Astrocyte of the spinal cord (primary cell): ENCODE results near the gene TOP3A.
A peak's percentile ranks its signal among the peaks of the same experiment; 100 is the strongest.

Experiments used
- DNase-seq: peaks from one replicate; pipeline ENCODE4 v3.0.0; 2011; ENCODE audit warnings: low read depth, low spot score
- H3K4me3 ChIP-seq: 2 replicates; pipeline ENCODE4 v1.5.1; 2011; ENCODE audit warnings: low read depth, mild to moderate bottlenecking, low read length, moderate library complexity
- in situ Hi-C: cut with HindIII; loops from 2 replicates; pipeline ENCODE4 v1.10.0; 2017; ENCODE audit warnings: low sequenced_read_pairs
- TF ChIP-seq, protein P1 (sequence below): IDR thresholded peaks from 2 replicates; pipeline ENCODE4 v1.5.1; 2012; ENCODE audit warnings: low read depth, mild to moderate bottlenecking, low read length, inconsistent platforms

Gene TOP3A

DNA sequence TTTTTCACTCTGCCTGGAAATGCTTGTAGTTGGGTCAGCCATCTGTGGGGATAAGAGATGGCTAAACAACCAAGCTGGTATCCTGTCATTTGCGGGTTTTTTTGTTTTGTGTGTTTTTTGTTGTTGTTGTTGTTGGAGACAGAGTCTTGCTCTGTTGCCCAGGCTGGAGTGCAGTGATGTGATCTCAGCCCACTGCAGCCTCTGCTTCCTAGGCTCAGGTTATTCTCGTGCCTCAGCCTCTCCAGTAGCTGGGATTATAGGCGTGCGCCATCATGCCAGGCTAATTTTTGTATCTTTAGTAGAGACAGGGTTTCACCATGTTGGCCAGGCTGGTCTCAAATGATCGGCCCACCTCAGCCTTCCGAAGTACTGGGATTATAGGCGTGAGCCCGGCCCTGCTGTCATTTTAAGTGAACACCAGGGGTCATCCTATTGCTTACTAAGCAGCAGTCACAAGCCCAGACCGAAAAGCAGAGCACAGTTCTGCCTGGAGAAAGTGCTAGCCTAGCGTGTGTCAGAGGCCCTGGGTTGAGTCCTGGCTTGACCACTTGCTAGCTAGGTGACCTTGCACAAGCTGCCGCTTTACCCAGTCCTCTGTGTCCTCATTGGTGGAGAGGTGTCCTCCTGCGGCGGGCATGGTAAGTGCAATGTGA, 4.9 kb upstream of the TOP3A start:
- peak; percentile 43 for DNase-seq
- in situ Hi-C loops = no loop called here
- H3K4me3 ChIP-seq = no peak overlapping the region
- TF ChIP-seq, protein P1, sequence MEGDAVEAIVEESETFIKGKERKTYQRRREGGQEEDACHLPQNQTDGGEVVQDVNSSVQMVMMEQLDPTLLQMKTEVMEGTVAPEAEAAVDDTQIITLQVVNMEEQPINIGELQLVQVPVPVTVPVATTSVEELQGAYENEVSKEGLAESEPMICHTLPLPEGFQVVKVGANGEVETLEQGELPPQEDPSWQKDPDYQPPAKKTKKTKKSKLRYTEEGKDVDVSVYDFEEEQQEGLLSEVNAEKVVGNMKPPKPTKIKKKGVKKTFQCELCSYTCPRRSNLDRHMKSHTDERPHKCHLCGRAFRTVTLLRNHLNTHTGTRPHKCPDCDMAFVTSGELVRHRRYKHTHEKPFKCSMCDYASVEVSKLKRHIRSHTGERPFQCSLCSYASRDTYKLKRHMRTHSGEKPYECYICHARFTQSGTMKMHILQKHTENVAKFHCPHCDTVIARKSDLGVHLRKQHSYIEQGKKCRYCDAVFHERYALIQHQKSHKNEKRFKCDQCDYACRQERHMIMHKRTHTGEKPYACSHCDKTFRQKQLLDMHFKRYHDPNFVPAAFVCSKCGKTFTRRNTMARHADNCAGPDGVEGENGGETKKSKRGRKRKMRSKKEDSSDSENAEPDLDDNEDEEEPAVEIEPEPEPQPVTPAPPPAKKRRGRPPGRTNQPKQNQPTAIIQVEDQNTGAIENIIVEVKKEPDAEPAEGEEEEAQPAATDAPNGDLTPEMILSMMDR = peak; percentile 53

DNA sequence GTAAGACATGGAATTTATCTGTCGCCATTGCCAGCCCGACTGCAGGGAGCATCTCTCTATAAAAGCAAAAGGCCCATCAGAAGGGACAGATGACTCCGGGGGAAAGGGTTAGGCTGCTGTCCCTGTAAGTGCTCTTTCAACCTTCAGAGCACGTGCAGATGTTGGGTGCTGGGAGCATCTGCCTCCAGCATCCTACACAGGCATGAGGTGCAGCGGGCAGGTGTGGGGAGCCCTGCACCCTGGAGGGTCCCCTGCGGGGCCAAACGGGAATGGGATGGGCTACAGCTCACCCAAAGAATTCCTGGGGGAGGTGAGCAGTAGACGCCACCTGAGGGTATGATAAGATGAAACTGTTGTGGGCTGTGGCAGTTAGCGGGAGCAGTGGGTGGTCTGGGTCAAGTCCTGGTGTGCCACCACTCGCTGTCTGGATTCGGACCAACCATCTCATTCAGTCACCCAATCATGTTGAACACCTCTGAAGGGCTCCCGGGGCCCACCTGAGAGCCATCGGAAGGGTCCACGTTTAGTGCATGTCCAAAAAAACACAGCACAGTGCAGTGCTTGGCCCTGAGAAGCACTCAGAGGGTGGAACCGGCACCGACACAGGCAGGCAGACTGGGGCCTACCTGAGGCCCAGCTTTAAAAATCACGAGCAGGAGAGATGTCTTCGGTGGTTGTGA, 4.1 kb upstream of the TOP3A start:
- no peak overlapping the region for H3K4me3 ChIP-seq
- TF ChIP-seq, protein P1 = no peak
- no peak for DNase-seq
- in situ Hi-C loops = no loop called here

DNA sequence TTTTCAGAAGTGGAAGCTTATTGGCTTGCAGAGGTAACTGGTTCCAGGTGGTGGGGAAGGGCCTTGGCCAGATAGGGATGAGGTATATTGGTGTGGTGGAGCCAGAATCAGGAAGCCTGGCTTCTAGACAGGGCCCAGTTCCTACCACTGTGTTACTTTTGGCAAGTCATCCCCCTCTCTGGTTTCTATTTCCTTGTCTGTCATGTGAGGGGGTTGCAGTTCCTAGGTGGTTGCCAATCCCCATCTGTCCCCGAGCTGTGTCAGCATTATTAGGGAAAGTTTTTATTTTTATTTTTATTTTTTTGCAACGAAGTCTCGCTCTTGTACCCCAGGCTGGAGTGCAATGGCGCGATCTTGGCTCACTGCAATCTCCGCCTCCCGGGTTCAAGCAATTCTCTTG, 3.3 kb upstream of the TOP3A start:
- in situ Hi-C loops = no loop called here

DNA sequence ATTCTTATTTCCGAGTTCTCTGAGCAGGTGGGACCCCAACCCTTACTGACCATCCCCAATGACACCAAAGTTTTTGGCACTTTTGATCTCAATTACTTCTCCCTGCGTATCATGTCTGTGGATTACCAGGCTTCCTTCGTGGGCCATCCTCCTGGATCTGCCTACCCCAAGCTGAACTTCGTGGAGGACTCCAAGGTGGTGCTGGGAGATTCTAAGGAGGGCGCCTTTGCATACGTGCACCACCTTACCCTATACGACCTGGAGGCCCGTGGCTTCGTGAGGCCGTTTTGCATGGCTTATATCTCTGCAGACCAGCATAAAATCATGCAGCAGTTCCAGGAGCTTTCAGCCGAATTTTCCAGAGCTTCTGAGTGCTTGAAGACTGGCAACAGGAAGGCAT, 1.2 kb upstream of the TOP3A start:
- H3K4me3 ChIP-seq = peak overlapping the region; percentile 95
- in situ Hi-C loops = no loop called here
- no peak for DNase-seq
- TF ChIP-seq, protein P1 = no peak

More for the DNA sequence above, 3.3 kb upstream of the TOP3A start:
- H3K4me3 ChIP-seq = no peak overlapping the region
- DNase-seq = no peak
- TF ChIP-seq, protein P1 = no peak

DNA sequence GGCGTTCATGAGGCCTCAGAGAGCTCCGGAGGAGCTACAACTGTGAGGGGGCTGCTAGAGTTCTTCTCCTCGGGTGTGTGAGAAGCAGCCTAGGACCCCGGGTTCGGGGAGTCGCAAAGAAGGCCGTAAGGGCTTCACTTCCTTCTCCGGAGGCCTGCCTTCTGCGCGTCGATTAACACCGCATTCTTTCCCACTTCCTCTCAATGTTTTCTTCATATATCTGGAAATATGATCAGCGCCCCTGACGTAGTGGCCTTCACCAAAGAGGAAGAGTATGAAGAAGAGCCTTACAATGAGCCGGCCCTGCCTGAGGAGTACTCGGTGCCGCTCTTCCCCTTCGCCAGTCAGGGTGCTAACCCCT, 748 bp upstream of the TOP3A start:
- TF ChIP-seq, protein P1 = no peak
- no peak for DNase-seq
- in situ Hi-C loops = no loop called here
- peak overlapping the region; percentile 95 for H3K4me3 ChIP-seq

DNA sequence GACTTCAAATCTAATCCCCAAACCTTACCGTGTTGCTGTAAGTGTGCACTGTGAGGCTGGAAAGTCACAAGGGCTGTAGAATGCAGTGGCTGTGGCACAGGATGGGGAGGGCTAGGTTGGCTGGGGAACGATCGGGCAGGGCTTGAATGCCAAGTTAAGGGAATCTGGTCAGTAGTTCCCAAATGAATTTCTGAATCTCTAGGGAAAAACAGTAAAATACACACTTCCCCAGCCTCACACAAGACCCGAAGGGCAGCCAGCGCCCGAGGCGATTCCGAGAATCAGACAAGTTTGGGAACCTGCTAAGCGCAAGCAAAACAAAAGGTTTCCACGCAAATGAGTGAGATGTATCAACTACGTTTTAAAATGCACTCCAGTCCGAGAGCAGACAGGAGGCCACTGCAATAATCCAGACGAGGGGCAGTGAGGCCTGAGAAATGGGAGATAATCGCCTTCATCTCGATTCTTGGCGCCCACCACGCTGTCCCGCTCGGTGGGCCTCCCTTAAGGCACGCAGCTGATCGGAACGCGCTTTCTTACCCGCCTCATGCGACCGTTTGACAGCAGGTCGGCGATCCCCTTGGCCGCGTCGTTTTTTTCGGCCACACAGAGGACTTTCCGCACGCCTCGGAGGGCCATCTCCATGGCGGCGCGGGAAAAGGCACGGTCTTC, 599 bp downstream of the TOP3A start:
- peak overlapping the region; percentile 95 for H3K4me3 ChIP-seq
- in situ Hi-C loops = no loop called here
- TF ChIP-seq, protein P1 = no peak
- peak; percentile 21 for DNase-seq
